Tibial artery (tissue), 4 donors: ENCODE measurements around the gene DISC1.

ENCODE experiments used
- DNase-seq, 2 donors: peaks; one replicate each; pipeline ENCODE4 v3.0.0-alpha.2; 2019
- H3K27ac ChIP-seq, 2 donors: fragments of 200-600 bp; sonication (generic) in 1 of 2; 1 replicate in 1 of 2; 2 replicates in 1 of 2; pipeline ENCODE4 v1.5.1; 2018 to 2019; ENCODE audit warnings: mild to moderate bottlenecking in 1 of 2
- H3K27me3 ChIP-seq, 2 donors: fragments of 200-600 bp; sonication (generic) in 1 of 2; one replicate each; pipeline versions ENCODE4 v1.5.1 to v1.6.0; 2016 to 2019
- H3K36me3 ChIP-seq, 3 donors: fragments of 200-600 bp; sonication (generic) in 2 of 3; one replicate each; pipeline ENCODE4 v1.5.1; 2016 to 2019; ENCODE audit warnings: mild to moderate bottlenecking in 2 of 3
- H3K4me1 ChIP-seq, 4 donors: fragments of 200-600 bp; sonication (generic) in 2 of 4; 1 replicate in 3 of 4; 2 replicates in 1 of 4; pipeline ENCODE4 v1.5.1; 2016 to 2019
- H3K4me3 ChIP-seq, 2 donors: fragments of 200-600 bp; sonication (generic) in 1 of 2; 1 replicate in 1 of 2; 2 replicates in 1 of 2; pipeline ENCODE4 v1.5.1; 2018 to 2019; ENCODE audit warnings: mild to moderate bottlenecking in 2 of 2
- H3K9me3 ChIP-seq, 3 donors: fragments of 200-600 bp; sonication (generic) in 1 of 3; one replicate each; pipeline ENCODE4 v1.5.1; 2016 to 2019
- CTCF ChIP-seq, 2 experiments: fragments of 200-600 bp in 1 of 2; fragments of 450-650 bp in 1 of 2; IDR thresholded peaks; one replicate each; pipeline ENCODE4 v1.5.1; 2017 to 2019; ENCODE audit warnings: antibody characterized with exemption in 2 of 2, mild to moderate bottlenecking in 1 of 2, moderate library complexity in 1 of 2
- intact Hi-C: fragments of 100-400 bp; cut with DNase I; formaldehyde crosslinking; loops from one replicate; pipeline ENCODE4 v1.15.0; 2023; ENCODE audit warnings: low total_unique reads

The DISC1 gene

GRCh38 chr1:231626535-231626950 is at the start of gene DISC1:
Gene DISC1 (plus strand): TSS chr1:231626790. CDS start chr1:231626868, 78 bp downstream.
- Histone ChIP-seq H3K4me3 (peak within 1 kb of the TSS; percentile 69 to 90), H3K27me3 (no peaks in the 10 kb centered on the region), H3K36me3 (no peaks in the 10 kb centered on the region), H3K27ac (peak within 1 kb of the TSS; percentile 72 to 74), H3K4me1 (peaks cover 0 to 19% (median 18%) of the 10 kb centered on the region in 4 donors), H3K9me3 (no peaks in the 10 kb centered on the region)
- intact Hi-C loops = no loop called here
- peak; percentile 83 to 85 for DNase-seq
- no peak for TF ChIP-seq CTCF (IDR thresholded peaks at IDR 0.05)

DNA sequence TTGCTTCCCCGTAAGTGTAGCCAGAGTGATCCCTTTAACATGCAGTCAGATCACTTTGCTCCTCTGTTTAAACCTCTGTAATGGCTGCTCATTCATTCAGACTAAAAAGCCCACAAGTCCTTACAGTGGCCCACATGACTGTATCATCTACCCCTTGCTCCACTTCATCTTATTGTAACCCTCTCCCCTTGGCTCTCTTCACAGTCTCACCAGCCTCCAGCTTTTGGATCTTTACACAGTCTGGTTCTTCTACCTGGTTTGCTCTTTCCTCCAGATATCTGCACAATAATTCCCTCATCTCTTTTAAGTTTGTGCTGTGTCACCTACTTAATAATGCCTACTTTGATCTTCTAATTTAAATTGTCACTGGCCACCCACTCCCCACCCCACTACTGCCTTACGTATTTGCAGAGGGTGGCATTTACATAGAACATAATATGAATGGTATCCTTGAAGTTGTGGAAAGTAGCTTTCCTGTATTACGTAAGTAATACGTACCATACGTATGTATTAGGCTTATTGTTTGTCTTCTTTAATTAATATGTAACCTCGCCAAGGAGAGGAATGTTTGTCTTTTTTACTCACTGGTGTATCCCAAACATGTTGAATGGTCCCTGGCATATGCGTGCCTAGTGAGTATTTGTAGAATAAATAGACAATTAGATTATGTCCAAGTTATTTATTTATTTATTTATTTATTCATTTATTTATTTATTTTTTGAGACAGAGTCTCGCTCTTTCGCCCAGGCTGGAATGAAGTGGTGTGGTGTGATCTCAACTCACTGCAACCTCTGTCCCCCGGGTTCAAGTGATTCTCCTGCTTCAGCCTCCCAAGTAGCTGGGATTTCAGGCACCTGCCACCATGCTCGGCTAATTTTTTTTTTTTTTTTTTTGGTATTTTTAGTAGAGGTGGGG is 49.5 kb upstream of the DISC1 start:
- no peaks in the 10 kb centered on the region for H3K4me1 ChIP-seq
- no peak overlapping the region for H3K4me3 ChIP-seq
- DNase-seq = no peak
- no peak for TF ChIP-seq CTCF (IDR thresholded peaks at IDR 0.05)
- intact Hi-C loops = no loop called here
- no peaks in the 10 kb centered on the region for H3K36me3 ChIP-seq
- no peaks in the 10 kb centered on the region for H3K9me3 ChIP-seq
- H3K27ac ChIP-seq = no peak overlapping the region
- H3K27me3 ChIP-seq = no peaks in the 10 kb centered on the region

DNA sequence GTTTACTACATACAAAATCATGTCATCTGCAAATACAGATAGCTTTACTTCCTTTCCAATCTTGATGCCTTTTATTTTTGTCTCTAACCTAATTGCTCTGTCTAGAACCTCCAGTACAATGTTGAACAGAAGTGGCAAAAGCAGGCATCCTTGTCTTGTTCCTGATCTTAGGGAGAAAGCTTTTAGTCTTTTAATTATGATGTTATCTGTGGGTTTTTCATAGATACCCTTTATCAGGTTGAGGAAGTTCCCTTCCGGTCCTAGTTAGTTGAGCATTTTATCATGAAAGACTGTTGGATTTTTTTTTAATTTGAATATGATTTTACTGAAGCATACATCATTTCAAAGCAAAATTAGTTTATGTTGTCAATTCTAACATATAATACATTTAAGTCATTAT is 45.7 kb upstream of the DISC1 start:
- no peak for TF ChIP-seq CTCF (IDR thresholded peaks at IDR 0.05)
- Histone ChIP-seq H3K4me3 (no peak overlapping the region), H3K9me3 (no peaks in the 10 kb centered on the region), H3K27ac (no peak overlapping the region), H3K27me3 (no peaks in the 10 kb centered on the region), H3K36me3 (no peaks in the 10 kb centered on the region), H3K4me1 (no peaks in the 10 kb centered on the region)
- intact Hi-C loops = no loop called here
- DNase-seq = no peak

DNA sequence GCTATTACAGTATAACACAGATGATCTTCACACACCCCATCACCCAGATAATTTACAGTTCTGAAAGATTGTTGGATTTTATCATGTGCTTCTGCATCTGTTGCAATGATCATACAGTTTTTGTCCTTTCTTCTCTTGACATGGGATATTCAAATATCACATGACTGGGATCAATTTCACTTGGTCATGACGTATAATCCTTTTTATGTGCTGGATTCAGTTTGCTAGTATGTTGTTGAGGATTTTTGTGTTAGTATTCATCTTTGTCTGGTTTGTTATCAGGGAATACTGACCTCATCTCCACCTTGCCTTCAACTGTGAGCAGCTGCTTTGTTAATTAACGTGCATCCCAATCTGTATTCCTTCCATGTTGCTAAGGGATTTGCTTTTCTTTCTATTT is 44.7 kb upstream of the DISC1 start:
- Histone ChIP-seq H3K4me1 (no peaks in the 10 kb centered on the region), H3K27me3 (no peaks in the 10 kb centered on the region), H3K9me3 (no peaks in the 10 kb centered on the region), H3K27ac (no peak overlapping the region), H3K4me3 (no peak overlapping the region), H3K36me3 (no peaks in the 10 kb centered on the region)
- no peak for DNase-seq
- intact Hi-C loops = no loop called here
- no peak for TF ChIP-seq CTCF (IDR thresholded peaks at IDR 0.05)

DNA sequence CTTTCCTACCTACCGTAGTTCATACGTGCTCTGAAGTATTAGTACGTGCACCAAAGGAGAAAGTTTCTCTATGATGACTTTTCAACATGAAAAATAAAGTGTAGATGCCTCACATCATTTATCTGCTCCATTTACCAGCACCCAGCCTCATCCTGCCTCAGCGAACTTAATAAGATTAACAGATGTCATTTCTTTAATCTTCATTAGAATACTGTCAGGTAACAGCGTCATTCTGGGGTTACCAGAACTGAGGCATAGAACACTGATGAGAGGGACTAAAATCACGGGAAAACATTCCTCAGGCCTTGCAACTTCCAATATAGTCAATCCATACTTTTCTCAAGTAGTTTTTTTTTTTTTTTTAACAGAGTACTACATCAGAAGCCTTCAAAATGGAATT is 43.2 kb upstream of the DISC1 start:
- Histone ChIP-seq H3K4me3 (no peak overlapping the region), H3K9me3 (no peaks in the 10 kb centered on the region), H3K27ac (no peak overlapping the region), H3K36me3 (no peaks in the 10 kb centered on the region), H3K4me1 (no peaks in the 10 kb centered on the region), H3K27me3 (no peaks in the 10 kb centered on the region)
- TF ChIP-seq CTCF (IDR thresholded peaks at IDR 0.05) = no peak
- intact Hi-C loops = no loop called here
- DNase-seq = no peak
